Mucosa of descending colon (tissue), 3 donors: ENCODE results near the gene HVCN1. TPM values are rescaled to one million over a fixed set of nuclear protein-coding genes. Genes with fewer than 3 reads are reported as not detected.

Source experiments
- ATAC-seq: fragments of 200-7000 bp; cut with Tn5 transposase; one replicate; pipeline ENCODE4 v1.9.1; 2020; ENCODE audit warnings: mild to moderate bottlenecking, moderate library complexity
- DNase-seq, 3 donors: peaks; one replicate each; pipeline ENCODE4 v3.0.0-alpha.2; 2020
- H3K36me3 ChIP-seq: fragments of 200-600 bp; one replicate; pipeline ENCODE4 v1.8.0; 2021; ENCODE audit warnings: low read depth, mild to moderate bottlenecking
- H3K4me1 ChIP-seq: fragments of 200-600 bp; one replicate; pipeline ENCODE4 v1.8.0; 2021; ENCODE audit warnings: low read depth, mild to moderate bottlenecking
- H3K4me3 ChIP-seq: fragments of 200-600 bp; one replicate; pipeline ENCODE4 v1.8.0; 2021; ENCODE audit warnings: mild to moderate bottlenecking
- H3K9me3 ChIP-seq: fragments of 200-600 bp; one replicate; pipeline ENCODE4 v1.8.0; 2021; ENCODE audit warnings: mild to moderate bottlenecking
- intact Hi-C, 2 donors: fragments of 100-400 bp; cut with DNase I in 1 of 2; cut with micrococcal nuclease in 1 of 2; formaldehyde crosslinking; loops; one replicate each; pipeline versions ENCODE4 v1.11.0 to v1.11.1; 2022; cut with DNase I, micrococcal nuclease
- total RNA-seq, 3 donors: library from RNA; stranded (reverse); fragmentation: NEBNext Ultra II Directional in 2 of 3; extraction: Animal tissue kit (Norgen Biotek cat#: 25700) in 2 of 3; gene quantifications; one replicate each; pipeline versions ENCODE4 v1.2.1 to v1.2.4, GENCODE V29; 2021 to 2023
- TF ChIP-seq, protein P1 (sequence below): fragments of 200-600 bp; IDR thresholded peaks from one replicate; pipeline ENCODE4 v1.8.0; 2022; ENCODE audit warnings: antibody characterized with exemption, mild to moderate bottlenecking
- donor health status: DM: no; HTN: no; CAD: no; lungs with moderate emphysema.
- donor health status: DM: no; HTN: no; CAD: no.
- donor health status: DM: no; HTN: yes; CAD: no.

HVCN1 gene
- total RNA-seq, 3 donors from 2014 or later = 1.6 to 5.6 (median 3.5) TPM

DNA sequence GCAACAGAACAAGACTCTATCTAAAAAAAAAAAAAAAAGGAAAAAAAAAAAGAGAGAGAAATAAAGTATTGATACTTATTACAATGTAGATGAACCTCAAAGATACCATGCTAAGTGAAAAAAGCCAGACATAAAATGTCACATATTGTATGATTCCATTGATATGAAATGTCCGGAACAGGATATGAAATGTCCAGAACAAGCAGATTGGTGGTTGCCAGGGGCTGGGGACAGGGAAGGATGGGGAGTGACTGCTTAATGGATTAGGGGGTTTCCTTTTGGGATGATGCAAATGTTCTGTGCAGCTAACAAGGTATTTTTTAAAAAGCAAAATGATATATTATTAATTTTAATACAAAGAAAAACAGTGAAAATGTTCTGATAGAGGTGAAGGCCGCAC is 5.0 kb downstream of the HVCN1 start:
- Histone ChIP-seq H3K9me3 (no peaks in the 10 kb centered on the region), H3K4me1 (peaks cover 13% of the 10 kb centered on the region), H3K36me3 (no peaks in the 10 kb centered on the region), H3K4me3 (no peak overlapping the region)
- intact Hi-C loops = no loop called here
- DNase-seq (no peak), ATAC-seq (no peak)
- TF ChIP-seq, protein P1, sequence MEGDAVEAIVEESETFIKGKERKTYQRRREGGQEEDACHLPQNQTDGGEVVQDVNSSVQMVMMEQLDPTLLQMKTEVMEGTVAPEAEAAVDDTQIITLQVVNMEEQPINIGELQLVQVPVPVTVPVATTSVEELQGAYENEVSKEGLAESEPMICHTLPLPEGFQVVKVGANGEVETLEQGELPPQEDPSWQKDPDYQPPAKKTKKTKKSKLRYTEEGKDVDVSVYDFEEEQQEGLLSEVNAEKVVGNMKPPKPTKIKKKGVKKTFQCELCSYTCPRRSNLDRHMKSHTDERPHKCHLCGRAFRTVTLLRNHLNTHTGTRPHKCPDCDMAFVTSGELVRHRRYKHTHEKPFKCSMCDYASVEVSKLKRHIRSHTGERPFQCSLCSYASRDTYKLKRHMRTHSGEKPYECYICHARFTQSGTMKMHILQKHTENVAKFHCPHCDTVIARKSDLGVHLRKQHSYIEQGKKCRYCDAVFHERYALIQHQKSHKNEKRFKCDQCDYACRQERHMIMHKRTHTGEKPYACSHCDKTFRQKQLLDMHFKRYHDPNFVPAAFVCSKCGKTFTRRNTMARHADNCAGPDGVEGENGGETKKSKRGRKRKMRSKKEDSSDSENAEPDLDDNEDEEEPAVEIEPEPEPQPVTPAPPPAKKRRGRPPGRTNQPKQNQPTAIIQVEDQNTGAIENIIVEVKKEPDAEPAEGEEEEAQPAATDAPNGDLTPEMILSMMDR = no peak

DNA sequence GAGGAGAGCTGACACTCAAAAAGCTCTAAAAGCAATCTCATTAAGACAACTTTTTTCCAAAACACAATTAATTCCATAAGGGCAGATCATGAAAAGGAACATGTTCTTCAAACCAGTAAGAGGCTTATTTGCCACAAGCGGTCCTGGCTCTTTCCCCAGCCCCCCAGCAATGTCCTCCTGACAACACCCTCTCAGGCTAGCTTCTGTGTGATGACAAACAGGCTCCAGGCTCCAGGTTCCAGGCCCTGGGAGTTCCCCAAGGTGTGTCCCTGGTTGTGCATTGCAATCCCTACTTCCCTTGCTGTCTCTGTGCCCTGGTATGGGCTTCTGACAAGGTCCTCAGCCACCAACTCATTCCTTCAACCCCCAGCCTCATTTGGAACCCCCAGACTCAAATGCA is 8.9 kb downstream of the HVCN1 start:
- Histone ChIP-seq H3K4me1 (no peaks in the 10 kb centered on the region), H3K36me3 (no peaks in the 10 kb centered on the region), H3K4me3 (no peak overlapping the region), H3K9me3 (peaks cover under 1% of the 10 kb centered on the region)
- TF ChIP-seq, protein P1 = no peak
- intact Hi-C loops = no loop called here
- no peak for DNase-seq
- ATAC-seq = no peak

DNA sequence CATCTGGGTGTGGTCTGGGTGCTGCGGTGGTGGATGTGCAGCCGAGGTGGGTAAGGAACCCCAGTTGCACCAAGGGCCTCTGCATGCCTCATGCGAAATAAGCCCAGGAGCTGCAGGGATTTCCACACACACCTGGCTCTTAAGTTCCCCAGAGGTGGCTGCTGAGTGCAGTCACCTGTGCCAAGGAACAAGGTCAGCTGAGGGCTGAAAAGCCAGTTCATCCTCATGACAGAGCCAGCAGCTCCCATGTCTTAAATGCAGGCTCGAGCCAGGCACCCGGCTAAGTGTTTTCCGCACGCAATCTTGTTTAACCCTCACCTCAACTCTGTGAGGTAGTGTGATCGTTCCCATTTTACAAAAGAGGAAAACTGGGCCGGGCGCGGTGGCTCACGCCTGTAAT is 9.7 kb downstream of the HVCN1 start:
- no peaks in the 10 kb centered on the region for H3K36me3 ChIP-seq
- TF ChIP-seq, protein P1 = no peak
- DNase-seq (no peak), ATAC-seq (no peak)
- H3K9me3 ChIP-seq = peaks cover 2% of the 10 kb centered on the region
- intact Hi-C loops = no loop called here
- no peak overlapping the region for H3K4me3 ChIP-seq
- H3K4me1 ChIP-seq = no peaks in the 10 kb centered on the region

DNA sequence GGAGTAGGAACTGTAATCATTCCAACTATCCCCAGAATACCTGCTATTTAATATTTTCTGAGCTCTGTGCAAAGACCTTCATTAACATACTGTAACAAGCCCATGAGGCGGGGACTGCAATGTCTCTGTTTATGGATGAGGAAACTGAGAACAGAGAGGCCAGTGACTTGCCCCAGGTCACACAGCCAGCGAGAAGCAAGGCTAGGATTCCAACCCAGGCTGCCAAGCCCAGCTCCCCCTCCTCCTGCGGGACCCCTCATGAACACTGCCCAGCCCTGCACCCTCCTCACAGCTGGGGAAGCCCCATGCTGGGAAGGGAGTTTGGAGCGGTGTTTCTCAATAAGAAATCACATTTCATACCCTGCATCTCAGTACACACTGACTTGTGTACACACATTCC is 10.9 kb downstream of the HVCN1 start:
- TF ChIP-seq, protein P1 = no peak
- intact Hi-C loops = no loop called here
- Histone ChIP-seq H3K4me1 (no peaks in the 10 kb centered on the region), H3K9me3 (peaks cover 2% of the 10 kb centered on the region), H3K36me3 (no peaks in the 10 kb centered on the region), H3K4me3 (no peak overlapping the region)
- DNase-seq (no peak), ATAC-seq (no peak)

- ATAC-seq = peak; percentile 68
- no peak for DNase-seq
- TF ChIP-seq, protein P1 = no peak
- no peaks in the 10 kb centered on the region for H3K4me1 ChIP-seq
- H3K9me3 ChIP-seq = peaks cover 2% of the 10 kb centered on the region
- H3K36me3 ChIP-seq = no peaks in the 10 kb centered on the region
- no peak overlapping the region for H3K4me3 ChIP-seq
- intact Hi-C loops = no loop called here
Observed at GRCh38 chr12:110677206-110677911, 11.6 kb downstream of the HVCN1 start.

DNA sequence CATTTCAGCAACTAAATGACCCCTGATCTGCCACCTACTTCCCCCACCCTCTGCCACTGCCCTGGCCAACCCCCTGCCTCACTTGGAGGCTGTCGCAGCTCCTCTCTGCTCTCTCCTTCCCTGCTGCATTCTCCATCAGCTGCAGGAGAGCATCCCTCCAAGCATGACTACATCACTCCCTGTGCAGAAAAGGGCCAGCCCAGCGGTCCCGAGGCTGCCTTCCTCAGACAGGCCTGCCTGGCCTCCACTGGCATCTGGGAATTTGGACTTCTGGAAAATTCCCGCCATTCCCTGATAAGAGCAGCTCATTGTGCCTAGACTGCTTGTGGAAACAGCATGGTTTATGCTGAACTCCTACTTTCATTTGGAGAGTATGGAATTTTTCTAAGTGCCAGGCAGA is 12.7 kb downstream of the HVCN1 start:
- TF ChIP-seq, protein P1 = no peak
- ATAC-seq (no peak), DNase-seq (no peak)
- Histone ChIP-seq H3K9me3 (peaks cover 2% of the 10 kb centered on the region), H3K4me1 (no peaks in the 10 kb centered on the region), H3K36me3 (no peaks in the 10 kb centered on the region), H3K4me3 (no peak overlapping the region)
- intact Hi-C loops = no loop called here
